ENCODE results near the gene POP4.

POP4 gene

GRCh38 chr19:29629836-29630534 lies 23.9 kb downstream of the POP4 start:
- DNase-seq (ENCODE audit: low read depth in 2 of 3, low spot score in 1 of 3), result no peak

- DNase-seq (ENCODE audit: low read depth in 2 of 3, low spot score in 1 of 3), result no peak
Observed at GRCh38 chr19:29630655-29631054, 24.6 kb downstream of the POP4 start.

- no peak for DNase-seq (ENCODE audit: low read depth in 2 of 3, low spot score in 1 of 3)
Observed at GRCh38 chr19:29631450-29631849, 25.4 kb downstream of the POP4 start.

GRCh38 chr19:29634002-29634401 lies 27.9 kb downstream of the POP4 start:
- no peak for DNase-seq (ENCODE audit: low read depth in 2 of 3, low spot score in 1 of 3)

- DNase-seq (ENCODE audit: low read depth in 2 of 3, low spot score in 1 of 3), result no peak
Observed at GRCh38 chr19:29634423-29635130, 28.5 kb downstream of the POP4 start.

- DNase-seq (ENCODE audit: low read depth in 2 of 3, low spot score in 1 of 3), result no peak
Observed at GRCh38 chr19:29635963-29636362, 29.9 kb downstream of the POP4 start.

GRCh38 chr19:29636553-29637360 lies 30.7 kb downstream of the POP4 start:
- DNase-seq (ENCODE audit: low read depth in 2 of 3, low spot score in 1 of 3), result no peak

- no peak for DNase-seq (ENCODE audit: low read depth in 2 of 3, low spot score in 1 of 3)
Observed at GRCh38 chr19:29639086-29639485, 33.0 kb downstream of the POP4 start.

- DNase-seq (ENCODE audit: low read depth in 2 of 3, low spot score in 1 of 3), result no peak
Observed at GRCh38 chr19:29640231-29640630, 34.1 kb downstream of the POP4 start.

GRCh38 chr19:29641597-29641996 lies 35.5 kb downstream of the POP4 start:
- DNase-seq (ENCODE audit: low read depth in 2 of 3, low spot score in 1 of 3), result no peak

- no peak for DNase-seq (ENCODE audit: low read depth in 2 of 3, low spot score in 1 of 3)
Observed at GRCh38 chr19:29643361-29643935, 37.4 kb downstream of the POP4 start.

- no peak for DNase-seq (ENCODE audit: low read depth in 2 of 3, low spot score in 1 of 3)
Observed at GRCh38 chr19:29644210-29644609, 38.1 kb downstream of the POP4 start.

GRCh38 chr19:29645491-29645867 lies 39.4 kb downstream of the POP4 start:
- DNase-seq (ENCODE audit: low read depth in 2 of 3, low spot score in 1 of 3), result no peak

- DNase-seq (ENCODE audit: low read depth in 2 of 3, low spot score in 1 of 3), result no peak
Observed at GRCh38 chr19:29645911-29646310, 39.8 kb downstream of the POP4 start.

- no peak for DNase-seq (ENCODE audit: low read depth in 2 of 3, low spot score in 1 of 3)
Observed at GRCh38 chr19:29650772-29651387, 44.8 kb downstream of the POP4 start.

GRCh38 chr19:29651622-29652394 lies 45.7 kb downstream of the POP4 start:
- no peak for DNase-seq (ENCODE audit: low read depth in 2 of 3, low spot score in 1 of 3)

GRCh38 chr19:29653398-29653797 lies 47.3 kb downstream of the POP4 start:
- no peak for DNase-seq (ENCODE audit: low read depth in 2 of 3, low spot score in 1 of 3)

- no peak for DNase-seq (ENCODE audit: low read depth in 2 of 3, low spot score in 1 of 3)
Observed at GRCh38 chr19:29655648-29656335, 49.7 kb downstream of the POP4 start.

- no peak for DNase-seq (ENCODE audit: low read depth in 2 of 3, low spot score in 1 of 3)
Observed at GRCh38 chr19:29658221-29658991, 52.3 kb downstream of the POP4 start.

All from stimulated activated CD4-positive, alpha-beta T cell treated with anti-CD3 and anti-CD28 coated beads, Interleukin-12 subunit alpha, Interleukin-12 subunit beta, amount 100 ng/mL, for 48 hours (primary cell).